Inflammatory macrophage treated with lipopolysaccharide for 4 hours (primary cell): ENCODE measurements around the gene KRABD2.
"Not testable (repeated sequence)": the region's sequence is repeated elsewhere in the genome, so short reads cannot be mapped to it uniquely, and the experiment has no call there.

Source experiments
- DNase-seq: peaks from one replicate; pipeline ENCODE4 v3.0.0-alpha.2; 2020

The KRABD2 gene

DNA sequence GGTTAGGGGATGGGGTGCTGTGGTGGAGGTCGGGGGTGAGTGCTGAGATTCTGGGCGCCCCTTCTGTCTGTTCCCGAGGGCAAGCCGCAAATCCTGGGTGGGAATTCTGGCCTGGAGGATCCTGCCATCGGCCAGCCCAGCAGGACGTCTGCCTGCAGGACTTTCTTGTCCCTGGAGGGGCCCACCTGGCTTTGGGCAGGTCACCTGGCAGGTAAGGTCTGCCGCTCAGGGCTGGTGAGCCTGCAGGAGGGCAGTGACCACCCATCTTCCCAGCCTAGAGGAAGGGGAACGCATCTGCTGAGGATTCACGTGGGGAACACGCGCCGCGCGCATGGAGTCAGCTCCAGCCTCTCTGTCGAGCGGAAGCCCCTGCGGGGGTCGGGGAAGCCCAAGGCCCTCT, 15.8 kb upstream of the KRABD2 start:
- DNase-seq: no peak

DNA sequence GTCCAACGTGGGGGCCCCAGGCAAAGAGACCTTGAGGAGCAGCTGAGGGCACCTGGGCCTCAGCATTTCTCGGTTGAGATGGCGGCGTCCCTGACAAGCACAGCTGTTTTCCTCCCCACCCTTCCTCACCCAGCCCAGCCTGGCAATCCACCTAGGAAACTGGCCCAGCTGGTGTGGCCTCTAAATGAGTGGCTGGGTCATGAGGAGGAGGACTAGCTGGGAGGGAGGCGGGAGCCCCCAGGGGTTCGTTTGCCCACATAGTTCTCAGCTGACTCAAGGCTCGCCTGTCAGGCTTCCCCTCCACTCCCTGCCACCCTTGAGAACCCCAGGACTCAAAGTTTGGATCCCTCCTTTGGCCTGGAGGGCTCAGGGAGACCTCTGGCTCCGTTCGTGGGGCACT, 15.2 kb upstream of the KRABD2 start:
- DNase-seq: no peak

DNA sequence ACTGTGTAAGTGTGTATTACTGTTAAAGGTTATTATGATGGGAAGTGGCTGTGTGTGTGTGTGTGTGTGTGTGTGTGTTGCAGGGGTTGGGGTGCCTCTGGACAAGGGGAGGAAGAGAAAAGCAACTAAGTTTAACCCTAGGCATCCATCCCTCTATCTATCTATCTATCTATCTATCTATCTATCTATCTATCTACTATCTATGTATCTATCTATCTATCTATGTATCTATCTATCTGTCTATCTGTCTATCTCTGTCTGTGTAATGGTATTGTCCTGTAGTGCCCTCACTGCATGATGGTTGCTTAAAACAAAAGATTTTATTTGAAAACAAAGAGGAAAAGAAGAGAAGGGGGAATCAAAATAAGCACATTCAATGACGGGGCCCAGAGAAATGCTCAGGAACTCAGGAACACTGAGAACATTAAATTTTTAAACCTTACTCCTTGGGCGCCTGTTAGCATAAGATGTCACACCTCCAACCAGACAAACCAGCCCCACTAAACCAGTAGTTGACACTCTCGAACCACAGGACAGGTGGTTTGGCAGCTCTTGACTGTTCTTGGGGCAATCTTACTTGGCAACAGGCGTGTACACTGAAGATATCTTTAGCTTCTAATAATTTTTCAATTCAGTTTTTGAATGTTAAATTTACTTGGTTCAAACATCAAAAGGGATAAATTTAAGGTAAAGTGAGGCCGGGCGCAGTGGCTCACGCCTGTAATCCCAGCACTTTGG, 11.6 kb upstream of the KRABD2 start:
- DNase-seq: no peak

DNA sequence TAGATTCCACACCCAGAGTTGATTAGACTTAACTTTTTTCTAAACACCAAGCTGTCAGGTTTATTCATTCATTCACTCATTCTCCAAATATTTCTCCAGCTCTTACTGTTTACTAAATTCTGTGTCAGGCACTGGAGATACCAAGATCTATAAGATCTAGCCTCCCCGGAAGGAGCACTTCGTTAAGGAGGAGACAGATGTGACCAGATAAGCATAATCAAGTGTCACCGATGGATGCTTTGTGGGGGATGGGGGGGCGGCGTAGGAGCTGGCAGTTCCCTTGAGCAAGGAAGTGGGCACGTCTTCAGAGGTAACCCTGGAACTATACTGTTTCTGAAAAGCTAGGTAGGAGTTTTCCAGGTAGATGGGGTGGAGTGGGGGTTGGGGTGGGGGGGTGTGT, 10.3 kb upstream of the KRABD2 start:
- DNase-seq: no peak

DNA sequence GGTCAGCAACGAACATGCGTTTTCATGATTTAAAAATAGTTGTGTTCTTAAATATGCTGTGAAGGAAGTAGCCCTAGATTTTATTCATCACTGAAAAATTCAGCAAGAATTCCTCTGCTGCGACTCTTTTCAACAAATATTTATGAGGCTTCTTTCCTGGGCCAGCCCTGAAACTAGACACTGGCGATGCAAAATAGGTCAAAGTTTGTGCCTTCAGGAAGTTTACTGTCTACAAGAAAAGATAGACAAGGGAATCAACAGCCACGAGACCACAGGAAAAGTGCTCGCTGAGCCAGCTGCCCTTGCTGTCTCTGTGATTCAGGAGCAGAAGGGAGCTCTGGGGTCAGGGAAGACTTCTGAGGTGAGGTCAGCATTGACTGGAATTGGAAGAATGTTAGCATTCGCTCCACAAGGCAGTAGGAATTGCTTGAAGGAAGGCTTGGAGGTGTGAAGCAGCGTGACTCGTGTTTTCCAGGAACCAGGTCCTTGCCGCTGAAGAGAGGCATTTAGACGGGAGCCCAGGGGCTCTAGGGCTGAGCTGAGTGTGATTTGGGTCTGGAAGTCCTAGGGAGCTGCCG, 8.4 kb upstream of the KRABD2 start:
- DNase-seq: no peak

DNA sequence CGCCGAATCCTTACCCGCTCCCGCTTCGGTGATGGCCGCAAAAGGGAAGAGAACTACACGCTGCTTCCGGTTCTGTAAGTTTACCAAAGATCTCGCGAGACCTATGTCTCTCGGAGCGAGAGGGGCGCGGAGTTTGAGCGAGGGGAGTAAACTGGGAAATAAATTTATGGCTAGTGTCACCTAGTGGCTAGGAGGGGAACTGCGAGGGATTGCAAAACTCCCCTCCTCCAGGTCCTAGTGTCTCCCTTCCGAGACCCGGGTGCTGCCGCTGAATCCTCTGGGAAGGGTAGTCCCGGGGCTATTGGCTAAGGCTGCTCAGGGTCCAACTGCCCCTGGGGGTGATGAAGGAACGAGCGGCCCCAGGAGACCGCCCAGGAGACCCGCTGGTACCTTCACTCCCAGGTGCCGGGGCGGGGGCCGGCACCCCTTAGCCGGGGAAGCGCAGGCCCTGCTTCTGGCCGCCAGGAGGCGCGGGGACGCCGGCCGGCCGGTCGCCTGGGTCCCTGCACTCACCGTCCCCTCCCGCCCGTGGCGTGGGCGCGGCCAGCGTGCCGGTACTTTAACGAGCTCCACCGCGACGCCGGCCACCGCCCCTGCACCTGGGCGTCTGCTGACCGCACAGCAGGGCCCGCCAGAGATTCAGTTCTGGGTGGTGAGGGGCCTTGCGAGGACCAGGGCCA, 6.8 kb upstream of the KRABD2 start, which contains the start of gene RPL26:
Gene RPL26, minus strand, starts transcription at position 51 of the 680 bp plus-strand sequence. CDS start 883 bp downstream, outside the sequence.
- DNase-seq: peak; percentile 99

DNA sequence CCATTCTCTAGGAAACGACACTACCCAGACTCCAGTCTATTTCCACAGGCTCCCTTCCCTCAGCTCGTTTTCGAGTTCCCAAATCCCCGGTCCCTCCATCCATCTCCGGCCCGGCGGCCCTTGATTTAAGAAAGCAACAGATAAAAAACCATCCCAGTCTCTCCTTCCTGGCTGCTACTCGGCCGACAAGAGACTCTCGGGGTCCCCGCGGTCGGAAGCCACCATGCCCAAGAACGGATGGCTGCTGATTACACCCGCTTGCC, 6.3 kb upstream of the KRABD2 start:
- no peak for DNase-seq

DNA sequence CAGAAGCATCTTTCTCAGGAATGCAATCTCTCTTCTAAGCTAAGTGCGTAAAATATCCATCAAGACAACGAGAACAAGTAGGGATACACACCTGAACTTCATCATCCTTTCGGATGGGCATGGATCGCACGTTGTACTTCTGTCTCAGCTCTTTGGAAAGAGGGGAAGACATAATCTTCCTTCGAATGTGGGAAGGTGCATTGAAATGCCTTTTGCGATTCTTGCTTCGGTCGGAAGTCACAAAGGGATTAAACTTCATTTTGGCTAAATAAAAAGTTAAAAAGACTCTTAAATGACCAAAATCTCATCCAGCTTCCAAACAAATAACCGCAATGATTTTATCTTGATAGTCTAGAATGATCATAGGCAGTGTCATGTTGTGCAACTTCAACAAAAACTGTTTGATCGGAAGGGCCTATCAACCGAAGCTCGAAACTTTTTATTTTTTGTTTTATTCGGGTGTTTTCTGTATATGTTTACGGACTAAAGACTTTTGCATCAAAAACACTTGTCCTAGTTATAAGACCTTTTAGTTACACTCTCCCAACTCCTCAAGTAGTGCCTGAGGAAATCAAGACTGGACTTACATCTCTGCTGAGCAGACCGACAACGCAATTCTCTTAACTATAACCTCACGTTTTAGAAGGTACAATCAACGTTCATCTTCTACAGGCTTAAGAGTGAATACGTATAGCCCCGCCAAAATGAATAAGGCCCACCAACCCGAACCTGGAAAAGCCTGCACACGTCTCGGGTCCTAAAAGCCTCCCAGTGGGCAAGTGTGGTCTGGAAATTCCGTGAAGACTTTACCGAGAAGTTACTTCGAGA, 5.8 kb upstream of the KRABD2 start:
- peak; percentile 1 for DNase-seq

DNA sequence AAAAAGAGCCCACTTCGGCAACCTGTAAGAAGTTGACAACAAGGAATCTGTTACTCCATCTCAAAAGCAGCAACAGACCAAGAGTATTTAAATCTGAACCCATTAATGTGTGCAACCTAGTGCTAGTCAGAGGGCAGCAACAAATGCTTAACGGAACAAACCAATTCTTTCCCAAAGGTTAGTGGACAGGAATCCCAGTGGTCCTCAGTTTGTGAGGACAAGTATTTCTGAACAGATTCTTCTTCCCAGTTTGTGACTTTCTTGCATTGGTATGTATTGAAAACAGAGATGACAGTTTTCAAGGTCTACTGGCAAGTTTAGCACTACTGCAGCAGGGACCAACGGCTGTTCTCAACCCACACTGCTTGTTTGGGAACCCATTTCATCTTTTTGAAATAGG, 3.5 kb upstream of the KRABD2 start:
- DNase-seq: no peak

DNA sequence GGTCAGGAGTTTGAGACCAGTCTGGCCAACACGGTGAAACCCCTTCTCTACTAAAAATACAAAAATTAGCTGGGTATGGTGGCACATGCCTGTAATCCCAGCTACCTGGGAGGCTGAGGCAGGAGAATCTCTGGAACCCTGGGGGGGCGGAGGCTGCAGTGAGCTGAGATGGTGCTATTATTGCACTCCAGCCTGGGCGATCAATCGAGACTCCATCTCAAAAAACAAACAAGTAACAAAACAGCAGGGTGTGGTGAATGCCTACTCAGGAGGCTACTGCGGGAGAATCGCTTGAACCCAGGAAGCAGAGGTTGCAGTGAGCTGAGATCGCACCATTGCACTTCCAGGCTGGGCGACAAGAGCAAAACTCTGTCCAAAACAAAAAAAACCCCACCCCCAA, 1.6 kb upstream of the KRABD2 start:
- DNase-seq: not testable (repeated sequence)

DNA sequence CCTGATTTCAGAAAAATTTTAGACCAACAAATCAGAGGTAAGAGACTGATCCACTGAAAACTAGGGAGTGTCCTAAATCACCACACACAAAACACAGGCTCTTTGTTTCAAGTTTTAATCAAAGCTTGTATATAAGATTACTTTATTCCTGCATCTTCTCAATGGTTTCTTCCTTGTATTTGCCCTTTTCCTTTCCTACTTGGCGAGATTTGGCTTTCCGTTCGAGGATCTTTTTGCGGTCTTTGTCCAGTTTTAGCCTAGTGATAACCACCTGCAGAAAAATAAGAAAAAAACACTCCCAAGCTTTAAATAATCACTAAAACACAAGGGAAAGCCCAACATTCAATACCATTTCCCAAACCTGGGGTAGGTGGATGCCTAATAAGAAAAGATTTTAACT, 918 bp upstream of the KRABD2 start:
- DNase-seq: no peak

DNA sequence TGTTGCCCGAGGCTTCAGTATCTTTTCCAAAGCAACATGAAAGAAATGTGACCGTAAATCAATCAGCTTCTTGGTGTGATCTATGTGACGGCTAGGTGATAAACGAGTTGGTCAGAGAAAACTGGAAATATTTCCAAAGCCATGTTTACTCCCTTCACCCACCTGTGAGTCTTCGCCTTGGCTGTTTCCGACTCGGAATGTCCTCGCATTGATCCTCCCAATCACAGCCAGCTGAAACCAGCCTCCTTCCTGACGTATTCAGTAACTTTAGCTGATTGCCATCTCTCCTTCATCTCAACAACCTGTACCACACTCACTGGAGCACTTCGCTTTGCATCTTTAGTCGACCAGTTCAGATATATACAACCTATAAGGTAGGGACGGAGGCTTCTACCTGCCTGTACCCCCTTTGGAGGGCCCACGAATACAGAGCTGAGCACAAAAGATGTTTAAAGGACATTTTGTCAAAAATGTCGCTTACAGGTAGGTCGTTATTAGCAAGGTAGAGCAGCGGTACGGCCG, 705 bp downstream of the KRABD2 start:
- no peak for DNase-seq

DNA sequence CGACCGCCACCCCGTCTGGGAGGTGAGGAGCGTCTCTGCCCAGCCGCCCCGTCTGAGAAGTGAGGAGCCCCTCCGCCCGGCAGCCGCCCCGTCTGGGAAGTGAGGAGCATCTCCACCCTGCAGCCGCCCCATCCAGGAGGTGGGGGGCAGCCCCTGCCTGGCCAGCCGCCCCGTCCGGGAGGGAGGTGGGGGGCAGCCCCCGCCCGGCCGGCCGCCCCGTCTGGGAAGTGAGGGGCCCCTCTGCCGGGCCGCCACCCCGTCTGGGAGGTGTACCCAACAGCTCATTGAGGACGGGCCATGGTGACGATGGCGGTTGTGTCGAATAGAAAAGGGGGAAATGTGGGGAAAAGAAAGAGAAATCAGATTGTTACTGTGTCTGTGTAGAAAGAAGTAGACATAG, 2.6 kb downstream of the KRABD2 start:
- DNase-seq: not testable (repeated sequence)

DNA sequence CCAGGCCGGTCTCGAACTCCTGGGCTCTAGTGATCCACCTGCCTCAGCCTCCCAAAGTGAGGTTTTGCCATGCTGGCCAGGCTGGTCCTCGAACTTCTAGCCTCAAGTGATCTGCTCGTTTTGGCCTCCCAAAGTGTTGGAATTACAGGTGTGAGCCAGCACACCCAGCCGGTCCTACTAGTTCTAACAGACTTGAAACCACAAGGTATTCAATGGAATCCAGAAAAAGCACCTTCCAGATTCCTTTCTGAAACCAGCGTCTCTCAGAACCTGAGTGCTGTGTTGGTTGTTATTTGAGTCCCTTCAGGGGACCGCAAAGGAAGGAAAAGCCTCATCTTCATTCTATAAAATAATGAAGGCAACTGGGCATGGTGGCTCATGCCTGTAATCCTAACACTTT, 4.1 kb downstream of the KRABD2 start:
- no peak for DNase-seq

DNA sequence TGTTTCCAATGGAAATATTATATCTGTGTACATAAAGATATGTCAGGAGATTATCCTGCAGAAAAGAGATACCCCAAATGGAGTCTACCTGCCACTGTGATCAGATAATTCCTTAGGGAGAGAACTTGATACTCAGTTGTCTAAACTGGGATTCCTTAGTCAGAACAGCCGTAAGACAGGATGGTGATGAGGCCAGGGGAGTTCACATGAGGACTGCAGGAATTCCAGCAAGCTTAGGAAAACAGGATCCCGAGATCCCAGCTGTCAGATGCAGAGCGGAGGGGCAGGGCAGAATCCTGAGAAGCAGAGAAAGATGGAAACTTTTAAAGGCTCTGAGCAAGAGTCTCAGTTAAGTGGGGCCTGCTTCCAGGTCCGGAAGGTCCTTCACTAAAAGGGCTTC, 4.7 kb downstream of the KRABD2 start:
- no peak for DNase-seq

DNA sequence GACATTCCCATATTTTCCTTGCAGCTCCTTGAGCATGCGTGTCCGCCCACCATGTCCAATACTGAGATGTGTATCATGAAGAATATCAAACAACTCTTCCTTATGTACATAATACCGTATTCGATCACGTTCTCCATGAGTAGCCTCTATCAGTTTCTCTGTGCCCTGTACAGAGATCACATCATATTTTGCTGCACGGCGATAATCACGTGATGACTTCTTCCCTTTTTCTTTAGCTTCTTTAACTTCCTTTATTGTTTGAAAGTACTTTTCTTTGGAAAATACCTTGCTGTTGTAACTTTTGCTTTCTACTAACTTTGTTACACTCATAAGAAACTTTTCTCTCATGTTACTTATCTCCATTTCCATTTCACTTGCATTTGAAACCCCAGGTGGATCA, 6.6 kb downstream of the KRABD2 start:
- peak; percentile 78 for DNase-seq

DNA sequence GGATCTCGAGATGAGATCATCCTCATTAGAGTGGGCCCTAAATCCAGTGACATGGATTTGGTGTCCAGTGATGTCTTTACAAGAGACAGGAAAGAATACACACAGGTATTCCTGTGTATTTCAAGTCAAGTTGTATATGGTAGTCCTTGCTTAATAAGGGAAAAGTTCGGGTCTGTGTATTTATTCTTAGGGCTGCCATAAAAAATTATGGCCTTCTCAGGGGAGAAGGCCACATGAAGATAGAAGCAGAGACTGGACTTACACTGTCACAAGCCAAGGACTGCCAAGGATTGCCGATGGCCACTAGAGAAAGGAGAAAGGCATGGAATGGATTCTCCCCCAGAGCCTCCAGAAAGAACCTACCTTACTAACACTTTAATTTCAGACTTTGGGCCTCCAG, 8.3 kb downstream of the KRABD2 start:
- no peak for DNase-seq

DNA sequence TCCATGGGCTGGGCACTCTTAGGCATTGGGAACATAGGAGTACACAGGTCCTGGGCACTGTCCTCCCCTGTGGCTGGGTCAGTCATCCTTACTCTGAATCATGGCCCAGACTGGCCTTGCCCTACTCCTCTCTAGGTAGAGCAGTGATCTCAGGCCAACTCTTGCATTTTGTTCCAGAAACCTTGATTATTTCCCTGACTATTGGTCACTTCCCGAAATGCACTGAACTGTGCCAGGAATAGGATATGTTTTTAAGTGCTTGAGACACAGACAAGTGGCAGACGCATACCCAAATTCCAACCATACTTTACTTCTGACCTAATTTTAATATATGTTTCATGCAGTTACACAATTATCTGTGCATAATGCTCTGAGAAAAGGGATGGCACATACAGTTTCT, 10.3 kb downstream of the KRABD2 start:
- no peak for DNase-seq

DNA sequence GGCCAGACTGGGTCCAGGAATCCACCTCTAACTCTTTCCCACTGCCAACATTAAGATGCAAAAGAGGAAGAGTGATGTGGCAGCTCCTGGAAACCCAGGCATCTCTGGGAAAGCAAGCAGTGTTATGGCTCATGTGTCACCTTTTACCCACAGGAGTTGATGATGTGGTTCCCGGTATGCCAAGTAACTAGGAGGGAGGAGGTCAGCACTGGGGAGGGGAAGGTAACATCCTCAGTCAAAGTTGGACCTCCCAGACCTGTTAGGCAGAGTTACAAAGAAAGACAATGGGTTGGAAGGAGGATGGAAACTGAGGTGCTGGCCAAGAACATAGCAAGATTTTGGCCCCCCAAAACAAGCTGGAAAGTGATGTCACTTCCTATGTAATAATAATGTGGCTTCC, 11.4 kb downstream of the KRABD2 start:
- no peak for DNase-seq

DNA sequence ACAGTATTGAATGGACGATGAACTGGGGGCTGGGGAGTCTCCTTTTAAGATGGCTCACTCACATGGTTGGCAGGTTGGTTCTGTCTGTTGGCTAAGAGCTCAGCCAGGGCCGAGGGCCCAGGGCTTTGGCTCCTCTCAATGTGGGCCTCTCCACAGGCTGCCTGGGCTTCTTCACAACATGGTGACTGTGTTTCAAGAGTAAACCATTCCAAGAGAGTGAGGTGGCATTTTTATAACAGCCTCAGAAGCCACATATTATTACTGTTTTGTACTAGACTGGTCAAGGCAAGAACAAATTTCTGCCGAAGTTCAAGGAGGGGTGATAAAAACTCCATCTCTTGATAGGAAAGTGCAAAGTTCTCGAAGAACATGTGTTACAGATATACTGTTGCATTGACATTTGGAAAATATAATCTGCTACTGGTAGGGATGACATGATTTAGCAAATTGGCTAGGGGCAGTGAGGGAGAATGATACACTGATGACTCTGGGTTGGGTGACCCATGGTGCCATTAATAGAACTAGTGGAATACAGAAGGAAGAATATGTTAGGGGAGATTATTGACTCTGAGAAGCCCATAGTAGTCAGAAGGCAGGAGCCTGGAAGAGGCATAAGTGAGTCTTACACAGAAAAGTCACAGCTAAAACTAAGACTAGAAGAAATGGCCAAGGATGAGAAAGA, 13.7 kb downstream of the KRABD2 start:
- DNase-seq: no peak

DNA sequence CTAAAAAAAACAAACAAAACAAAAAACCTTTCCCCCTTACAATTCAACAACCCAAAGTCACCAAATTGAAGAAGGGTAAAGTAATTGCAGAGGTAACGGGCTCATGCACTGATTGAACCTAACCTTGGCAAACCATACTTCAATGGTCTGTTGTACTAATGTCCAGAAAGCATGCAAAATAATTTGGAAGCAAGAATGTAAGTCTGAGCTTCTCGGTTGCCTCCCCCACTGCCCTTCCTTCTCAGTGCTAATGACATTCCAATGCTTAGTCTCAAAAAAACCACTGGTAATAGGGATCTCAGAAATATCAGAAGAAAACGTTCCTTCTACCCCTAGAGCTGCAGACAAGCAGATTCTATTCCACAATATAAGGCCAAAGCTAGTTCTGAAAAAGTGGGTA, 15.8 kb downstream of the KRABD2 start:
- DNase-seq: no peak

DNA sequence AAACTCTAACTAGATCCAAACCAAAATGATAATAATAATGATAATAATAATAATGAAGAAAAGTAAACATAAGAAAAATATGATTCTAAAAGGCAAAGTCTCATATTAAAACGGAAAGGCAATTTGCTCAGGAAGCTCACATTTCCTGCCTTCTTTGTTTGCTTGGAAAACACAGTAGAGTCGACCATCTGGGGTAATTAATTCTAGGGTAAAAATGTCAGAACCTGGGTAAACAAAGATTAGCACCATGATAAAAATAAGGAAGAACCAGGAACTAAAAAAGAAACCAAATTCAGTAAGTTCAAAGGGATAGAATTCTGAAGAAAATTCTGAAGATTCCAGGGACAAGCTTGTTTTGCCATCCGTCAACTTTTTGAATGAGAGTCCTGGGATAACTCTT, 16.2 kb downstream of the KRABD2 start:
- no peak for DNase-seq

DNA sequence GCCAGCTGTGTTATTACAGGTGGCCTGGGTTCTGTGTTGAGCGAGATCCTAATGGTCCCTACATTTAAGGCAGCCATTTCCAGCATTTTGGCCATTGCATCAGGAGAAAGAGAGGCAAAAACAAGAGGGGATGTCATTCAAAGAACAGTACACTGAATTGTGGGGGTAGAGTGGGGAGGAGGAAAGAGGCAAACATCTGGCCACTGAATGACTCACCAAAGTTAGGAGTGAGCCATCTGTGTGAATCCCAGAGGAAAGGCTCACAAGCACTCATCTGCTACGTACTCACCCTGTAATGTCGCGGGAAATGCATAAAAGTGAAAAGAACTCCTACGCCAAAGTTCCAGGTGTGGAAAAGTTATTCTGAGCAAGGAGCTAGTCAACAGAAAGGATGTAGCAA, 16.7 kb downstream of the KRABD2 start:
- no peak for DNase-seq
